Measurements from ENCODE around the gene DENND1A. TPM values are rescaled to one million over a fixed set of nuclear protein-coding genes. Genes with fewer than 3 reads are reported as not detected.

DENND1A gene
- total RNA-seq, 1 experiment from 2014 or later = 19.7 TPM

DNA sequence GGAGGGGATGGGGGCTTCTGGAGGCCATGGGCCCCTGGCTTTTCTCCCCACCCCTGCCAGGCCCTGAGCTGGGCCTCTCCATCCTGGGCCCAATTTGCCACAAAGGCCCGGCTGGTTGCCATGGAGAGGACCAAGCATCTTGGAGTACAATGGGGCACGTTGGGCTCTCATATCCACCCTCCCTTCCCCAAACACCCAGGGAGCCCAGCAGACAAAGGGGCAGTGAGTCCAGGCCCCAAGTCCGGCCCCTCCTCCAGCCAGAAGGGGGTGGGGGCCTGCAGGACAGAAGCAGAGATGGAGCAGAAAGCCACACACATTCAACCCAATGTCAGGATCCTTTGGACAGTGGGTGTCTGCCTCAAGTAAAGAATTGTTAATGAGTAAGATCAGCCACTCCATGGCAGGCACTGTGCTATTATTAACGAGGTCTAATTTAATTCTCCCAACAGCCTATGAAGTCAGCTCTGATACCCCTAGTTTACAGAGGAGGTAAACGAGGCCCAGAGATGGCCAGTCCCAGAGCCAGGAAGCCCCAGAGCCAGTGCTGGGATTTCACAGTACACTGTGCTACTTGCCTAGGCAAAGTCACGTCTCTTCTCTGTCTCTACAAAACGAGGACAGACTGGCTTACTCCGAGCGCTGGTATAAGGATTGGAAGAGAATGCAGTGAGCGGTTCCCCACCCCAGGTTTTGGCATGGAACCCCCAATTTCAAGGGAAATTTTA lies 571.6 kb downstream of the DENND1A start:
- Histone ChIP-seq H3K9me3 (ENCODE audit: control insufficient read depth, insufficient read depth, low read depth, low read length) (no peaks in the 10 kb centered on the region), H3K4me1 (ENCODE audit: control insufficient read depth, insufficient read depth, low read length) (0 out of 2 replicates have a peak, but pooled peaks cover 4% of the 10 kb centered on the region), H3K27ac (ENCODE audit: low read length) (no peak overlapping the region), H3K4me3 (ENCODE audit: low read depth in 2 of 2, low read length in 2 of 2) (no peak overlapping the region), H3K27me3 (ENCODE audit: control insufficient read depth, insufficient read depth, low read length) (no peaks in the 10 kb centered on the region), H3K36me3 (ENCODE audit: control insufficient read depth, insufficient read depth, low read length) (no peaks in the 10 kb centered on the region)
- no peak for ATAC-seq
- no peak for DNase-seq (ENCODE audit: low read depth, low spot score)
- intact Hi-C loops (cut with micrococcal nuclease; ENCODE audit: unreplicated experiment) (no loop called here), in situ Hi-C loops (cut with HindIII; ENCODE audit: low pct_unique_long_range_greater_than_20kb, low sequenced_read_pairs) (no loop called here)
- CTCF ChIA-PET = no interaction called here
- POLR2A ChIA-PET = no interaction called here
- no TSS peak for BruUV-seq (replicated peaks)
- TF ChIP-seq SIN3A (IDR thresholded peaks at IDR 0.05; ENCODE audit: borderline replicate concordance, insufficient read depth, low read depth, low read length) = no peak

GRCh38 chr9:123357743-123358059 lies 572.2 kb downstream of the DENND1A start:
- intact Hi-C loops (cut with micrococcal nuclease; ENCODE audit: unreplicated experiment) = no loop called here
- no peak for ATAC-seq
- POLR2A ChIA-PET = no interaction called here
- in situ Hi-C loops (cut with HindIII; ENCODE audit: low pct_unique_long_range_greater_than_20kb, low sequenced_read_pairs) = no loop called here
- Histone ChIP-seq H3K27ac (ENCODE audit: low read length) (no peak overlapping the region), H3K27me3 (ENCODE audit: control insufficient read depth, insufficient read depth, low read length) (no peaks in the 10 kb centered on the region), H3K36me3 (ENCODE audit: control insufficient read depth, insufficient read depth, low read length) (no peaks in the 10 kb centered on the region), H3K4me1 (ENCODE audit: control insufficient read depth, insufficient read depth, low read length) (0 out of 2 replicates have a peak, but pooled peaks cover 4% of the 10 kb centered on the region), H3K9me3 (ENCODE audit: control insufficient read depth, insufficient read depth, low read depth, low read length) (no peaks in the 10 kb centered on the region), H3K4me3 (ENCODE audit: low read depth in 2 of 2, low read length in 2 of 2) (no peak overlapping the region)
- no TSS peak for BruUV-seq (replicated peaks)
- CTCF ChIA-PET = no interaction called here
- DNase-seq (ENCODE audit: low read depth, low spot score) = no peak
- TF ChIP-seq CTCF (IDR thresholded peaks at IDR 0.05) = no peak
- no peak for TF ChIP-seq TCF7L2 (IDR thresholded peaks at IDR 0.05; ENCODE audit: low read depth, low read length)
- TF ChIP-seq POLR2AphosphoS5 (IDR thresholded peaks at IDR 0.05; ENCODE audit: low read depth, low read length) = no peak
- no peak for TF ChIP-seq SIN3A (IDR thresholded peaks at IDR 0.05; ENCODE audit: borderline replicate concordance, insufficient read depth, low read depth, low read length)

DNA sequence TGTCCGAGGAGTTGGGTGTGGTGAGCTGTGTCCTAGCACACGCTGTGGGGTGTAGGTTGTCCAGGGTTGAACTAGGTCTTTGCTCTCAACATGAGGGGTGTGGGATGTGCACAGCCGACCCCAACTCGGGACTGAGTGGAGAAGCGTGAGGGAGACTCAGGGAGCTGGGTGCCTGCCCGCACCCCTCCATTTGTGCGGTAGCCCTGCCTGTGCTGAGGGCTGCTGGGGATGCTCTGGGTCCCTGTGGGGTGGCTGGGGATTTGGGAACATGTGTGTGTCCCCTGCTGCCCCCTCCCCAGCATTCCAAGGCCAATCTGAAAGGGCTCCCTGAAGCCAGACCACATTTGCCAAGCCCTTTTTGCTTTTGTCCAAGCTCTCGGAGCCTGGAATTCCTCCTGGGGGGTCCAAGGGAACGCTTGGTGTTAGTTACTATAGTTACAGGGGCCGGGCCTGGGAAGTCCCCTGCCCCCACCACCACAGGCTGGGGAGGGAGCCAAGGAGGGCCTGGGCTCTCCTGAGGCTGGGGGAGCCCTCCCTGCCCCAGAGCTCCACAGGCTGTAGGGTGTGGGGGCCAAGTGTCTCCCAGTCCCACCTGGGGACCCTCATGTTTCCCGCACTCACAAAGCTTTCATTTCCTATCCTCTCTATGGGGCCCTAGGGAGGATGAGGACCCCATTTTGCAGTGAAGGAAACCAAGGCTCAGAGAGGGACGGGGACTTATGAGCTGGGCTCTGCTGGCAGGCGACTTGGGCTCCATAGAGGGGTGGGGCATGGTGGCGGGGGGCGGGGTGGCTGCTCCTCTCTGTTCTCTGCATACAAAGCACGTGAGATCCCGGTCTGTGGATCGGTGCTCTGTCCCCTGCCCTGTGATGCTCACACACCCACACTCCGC lies 572.8 kb downstream of the DENND1A start:
- H3K27me3 ChIP-seq (ENCODE audit: control insufficient read depth, insufficient read depth, low read length) = no peaks in the 10 kb centered on the region
- no peak overlapping the region for H3K27ac ChIP-seq (ENCODE audit: low read length)
- in situ Hi-C loops (cut with HindIII; ENCODE audit: low pct_unique_long_range_greater_than_20kb, low sequenced_read_pairs) = no loop called here
- no peak overlapping the region for H3K4me3 ChIP-seq (ENCODE audit: low read depth in 2 of 2, low read length in 2 of 2)
- no peaks in the 10 kb centered on the region for H3K9me3 ChIP-seq (ENCODE audit: control insufficient read depth, insufficient read depth, low read depth, low read length)
- ATAC-seq = no peak
- POLR2A ChIA-PET = no interaction called here
- H3K4me1 ChIP-seq (ENCODE audit: control insufficient read depth, insufficient read depth, low read length) = 0 out of 2 replicates have a peak, but pooled peaks cover 4% of the 10 kb centered on the region
- H3K36me3 ChIP-seq (ENCODE audit: control insufficient read depth, insufficient read depth, low read length) = no peaks in the 10 kb centered on the region
- no peak for TF ChIP-seq POLR2AphosphoS5 (IDR thresholded peaks at IDR 0.05; ENCODE audit: low read depth, low read length)
- no peak for TF ChIP-seq TCF7L2 (IDR thresholded peaks at IDR 0.05; ENCODE audit: low read depth, low read length)
- no peak for TF ChIP-seq SIN3A (IDR thresholded peaks at IDR 0.05; ENCODE audit: borderline replicate concordance, insufficient read depth, low read depth, low read length)
- TF ChIP-seq REST (IDR thresholded peaks at IDR 0.05; ENCODE audit: insufficient read depth in 1 of 2, low read depth in 2 of 2, low read length in 1 of 2) = no peak
- CTCF ChIA-PET = no interaction called here
- BruUV-seq (replicated peaks) = no TSS peak
- intact Hi-C loops (cut with micrococcal nuclease; ENCODE audit: unreplicated experiment) = no loop called here
- DNase-seq (ENCODE audit: low read depth, low spot score) = no peak
